Common myeloid progenitor, CD34-positive (primary cell): Measurements from ENCODE around the gene KDM2B.

Experiments
- CTCF ChIA-PET: fragments of 350-600 bp; sonication (Branson Sonifier 250); formaldehyde crosslinking; loops from one replicate; lab custom pipeline; 2021; ENCODE audit warnings: antibody characterized with exemption; lab: Charles Lee
- POLR2A ChIA-PET: fragments of 350-600 bp; sonication (Branson Sonifier 250); formaldehyde crosslinking; loops from one replicate; lab custom pipeline; 2021; ENCODE audit warnings: antibody characterized with exemption; lab: Charles Lee
- DNase-seq, 3 donors: peaks; one replicate each; pipeline versions ENCODE4 v3.0.0 to v3.0.0-alpha.2; 2013
- H3K27ac ChIP-seq, 2 experiments: 1 replicate in 1 of 2; 2 replicates in 1 of 2; pipeline ENCODE4 v1.7.0; 2013; ENCODE audit warnings: inconsistent platforms in 2 of 2, low read length in 2 of 2, mild to moderate bottlenecking in 2 of 2, low read depth in 1 of 2, moderate library complexity in 1 of 2; ENCODE audit not compliant: severe bottlenecking in 2 of 2, insufficient read depth in 1 of 2, poor library complexity in 1 of 2
- H3K27me3 ChIP-seq, 5 experiments: replicated peaks in 2 of 5; 1 replicate in 3 of 5; 2 replicates in 2 of 5; pipeline versions ENCODE4 v1.6.1 to v1.7.0; 2013; ENCODE audit warnings: low read length in 4 of 5, mild to moderate bottlenecking in 2 of 5, moderate library complexity in 2 of 5, inconsistent platforms in 1 of 5; ENCODE audit not compliant: insufficient read depth in 5 of 5, control insufficient read depth in 4 of 5
- H3K36me3 ChIP-seq, 4 experiments: 1 replicate in 2 of 4; 2 replicates in 2 of 4; pipeline versions ENCODE4 v1.6.1 to v1.7.0; 2013; ENCODE audit warnings: low read length in 3 of 4, control low read depth in 1 of 4, mild to moderate bottlenecking in 1 of 4; ENCODE audit not compliant: control insufficient read depth in 4 of 4, insufficient read depth in 4 of 4
- H3K4me1 ChIP-seq, 4 experiments: 1 replicate in 3 of 4; 2 replicates in 1 of 4; pipeline versions ENCODE4 v1.6.1 to v1.7.1; 2013; ENCODE audit warnings: low read length in 3 of 4, mild to moderate bottlenecking in 3 of 4, control low read depth in 1 of 4, inconsistent platforms in 1 of 4, moderate library complexity in 1 of 4; ENCODE audit not compliant: control insufficient read depth in 4 of 4, insufficient read depth in 4 of 4; ENCODE audit errors: control extremely low read depth in 1 of 4
- H3K4me3 ChIP-seq, 7 experiments: 1 replicate in 4 of 7; 2 replicates in 3 of 7; pipeline versions ENCODE4 v1.5.1 to v1.7.0; 2013; ENCODE audit warnings: mild to moderate bottlenecking in 7 of 7, low read length in 6 of 7, moderate library complexity in 6 of 7, inconsistent platforms in 2 of 7, low read depth in 2 of 7, control low read depth in 1 of 7; ENCODE audit not compliant: insufficient read depth in 4 of 7, control insufficient read depth in 1 of 7; ENCODE audit errors: extremely low read depth in 1 of 7
- H3K9me3 ChIP-seq, 5 experiments: 1 replicate in 4 of 5; 2 replicates in 1 of 5; pipeline versions ENCODE4 v1.6.1 to v1.7.1; 2013; ENCODE audit warnings: low read length in 4 of 5, mild to moderate bottlenecking in 2 of 5, inconsistent platforms in 1 of 5, low read depth in 1 of 5, moderate library complexity in 1 of 5; ENCODE audit not compliant: control insufficient read depth in 4 of 5, insufficient read depth in 2 of 5; ENCODE audit errors: control extremely low read depth in 1 of 5
- WGBS: methylation state at CpG from one replicate; pipeline ENCODE4 v1.1.5; 2013; ENCODE audit not compliant: insufficient coverage; 5-methylcytosine and 5-hydroxymethylcytosine counted together

KDM2B gene

DNA sequence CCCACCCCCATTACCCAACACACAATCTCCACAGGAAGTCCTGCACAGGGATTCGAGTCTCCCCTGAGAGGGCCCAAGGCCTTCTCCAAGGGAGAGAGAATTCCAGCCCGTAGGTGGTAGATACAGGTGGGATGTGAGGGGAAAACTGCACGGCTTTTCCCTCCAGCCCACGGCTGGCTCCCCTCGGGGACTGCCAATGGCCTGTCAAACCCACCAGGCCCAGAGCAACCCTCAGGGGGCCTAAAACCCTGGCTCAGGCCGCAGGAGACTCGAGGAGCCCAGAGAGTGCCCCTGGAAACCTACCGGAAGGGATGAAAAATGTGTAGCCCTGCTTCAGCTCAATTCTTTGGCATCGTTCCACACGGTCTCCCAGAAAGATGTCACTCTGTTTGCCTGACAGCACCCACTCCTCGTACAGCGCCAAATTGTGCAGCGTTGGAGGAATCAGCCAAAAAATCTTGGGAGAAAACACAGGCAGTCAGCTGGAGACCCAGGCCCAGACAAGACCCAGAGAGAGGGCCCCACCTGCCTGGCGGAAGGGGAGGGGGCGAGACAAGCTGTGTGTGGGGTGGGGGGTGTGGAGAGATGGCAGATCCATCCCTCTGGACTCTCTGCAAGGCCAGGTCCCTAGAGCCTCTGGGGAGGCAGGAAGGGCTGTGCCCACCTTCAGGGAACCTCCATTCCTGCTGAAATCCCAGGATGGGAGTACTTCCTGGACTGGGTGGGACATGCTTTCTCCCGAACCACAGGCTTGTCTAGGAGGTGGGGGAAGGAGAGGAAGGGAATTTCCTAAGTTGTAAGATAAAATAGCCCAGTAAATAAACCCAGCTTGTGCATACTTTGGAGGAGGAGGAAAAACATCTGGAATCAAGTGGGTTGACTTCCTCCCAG is 48.1 kb downstream of the KDM2B start:
- DNase-seq = no peak
- H3K4me1 ChIP-seq = peaks cover 3 to 31% (median 23%) of the 10 kb centered on the region in 4 experiments
- H3K9me3 ChIP-seq = no peaks in the 10 kb centered on the region
- no peak overlapping the region for H3K4me3 ChIP-seq
- H3K36me3 ChIP-seq = peaks cover 0 to 37% (median 22%) of the 10 kb centered on the region in 4 experiments
- no peaks in the 10 kb centered on the region for H3K27me3 ChIP-seq
- WGBS = 93% methylated on average over 12 of the region's 16 CpGs
- CTCF ChIA-PET = interaction anchor here (3.6 kb wide), 1 partner anchor 33 kb away, joined by 12 read pairs; no protein-coding TSS in a partner anchor
- H3K27ac ChIP-seq = no peak overlapping the region
- POLR2A ChIA-PET = no interaction called here

DNA sequence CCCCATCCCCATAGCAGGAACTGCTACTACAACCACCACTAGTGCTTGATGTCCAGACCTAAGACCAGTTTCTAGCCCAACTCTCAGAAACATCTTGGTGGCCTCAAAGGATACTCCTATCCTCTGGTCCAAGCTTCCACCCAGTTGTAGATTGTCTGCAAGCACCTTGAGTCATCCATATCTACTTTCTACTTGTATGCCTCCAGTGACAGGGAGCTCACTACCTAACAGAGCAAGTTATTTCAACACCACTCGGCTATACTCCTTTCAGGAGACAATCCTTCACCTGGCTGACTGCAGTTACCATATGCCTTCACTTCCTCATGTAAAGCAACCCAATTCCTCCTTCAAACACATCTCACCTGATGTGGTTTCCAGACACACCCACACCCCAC is 49.5 kb downstream of the KDM2B start:
- CTCF ChIA-PET = interaction anchor here (1.3 to 3.6 kb wide), 4 partner anchors 10 to 32 kb away, joined by 3 to 12 read pairs (median 4); no protein-coding TSS in a partner anchor
- Histone ChIP-seq H3K4me3 (no peak overlapping the region), H3K4me1 (peaks cover 3 to 18% (median 13%) of the 10 kb centered on the region in 4 experiments), H3K36me3 (peaks cover 0 to 38% (median 23%) of the 10 kb centered on the region in 4 experiments), H3K27me3 (no peaks in the 10 kb centered on the region), H3K27ac (no peak overlapping the region), H3K9me3 (no peaks in the 10 kb centered on the region)
- POLR2A ChIA-PET = no interaction called here
- DNase-seq = no peak
- no CpG with 5 or more reads among the region's 1 CpG for WGBS

DNA sequence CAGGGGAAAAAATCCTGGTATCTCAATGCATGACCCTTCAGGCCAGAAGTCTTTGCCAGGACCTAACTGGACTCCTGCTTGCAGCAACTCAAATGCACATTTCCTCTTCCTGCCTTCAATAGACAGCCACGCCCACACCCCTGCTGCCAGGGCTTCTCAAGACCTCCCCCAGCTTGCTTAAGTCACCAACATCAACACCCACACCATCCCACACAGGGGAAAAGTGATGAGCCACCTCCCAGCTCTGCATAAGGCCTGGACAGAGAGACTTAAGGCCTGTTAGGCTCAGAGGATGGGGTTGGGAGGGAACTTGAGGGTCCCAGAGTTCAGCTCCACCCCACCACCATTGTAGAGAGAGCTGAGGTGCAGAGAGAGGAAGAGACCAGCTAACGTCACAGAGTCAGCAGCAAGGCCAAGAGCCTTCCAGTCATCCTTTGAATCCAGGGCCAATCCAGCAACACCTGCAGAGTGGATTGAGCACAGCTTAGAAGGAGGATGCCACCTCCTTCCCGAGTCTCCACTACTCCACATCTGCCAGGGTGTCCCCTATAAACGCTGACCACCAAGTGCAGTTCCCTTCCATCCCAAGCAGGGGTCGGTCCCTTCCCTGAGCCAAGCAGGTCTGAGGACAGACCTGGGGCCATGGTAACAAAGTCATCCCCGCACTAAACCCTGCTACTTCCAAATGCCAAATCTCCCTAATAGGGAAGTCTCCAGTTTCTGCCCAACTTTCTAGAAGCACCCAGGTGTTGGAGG is 50.0 kb downstream of the KDM2B start:
- peak; percentile 56 to 81 (median 77) for DNase-seq
- H3K27ac ChIP-seq = no peak overlapping the region
- ChIA-PET POLR2A (interaction anchor here (1.0 kb wide), 1 partner anchor 32 kb away, joined by 3 read pairs; no protein-coding TSS in a partner anchor), CTCF (interaction anchor here (1.3 to 1.6 kb wide), 3 partner anchors 9 to 13 kb away, joined by 3 to 4 read pairs (median 4); no protein-coding TSS in a partner anchor)
- peaks cover 0 to 38% (median 24%) of the 10 kb centered on the region in 4 experiments for H3K36me3 ChIP-seq
- WGBS = 83% methylated on average over 5 of the region's 6 CpGs
- no peaks in the 10 kb centered on the region for H3K9me3 ChIP-seq
- no peak overlapping the region for H3K4me3 ChIP-seq
- peaks cover 3 to 12% (median 7%) of the 10 kb centered on the region in 4 experiments for H3K4me1 ChIP-seq
- no peaks in the 10 kb centered on the region for H3K27me3 ChIP-seq

DNA sequence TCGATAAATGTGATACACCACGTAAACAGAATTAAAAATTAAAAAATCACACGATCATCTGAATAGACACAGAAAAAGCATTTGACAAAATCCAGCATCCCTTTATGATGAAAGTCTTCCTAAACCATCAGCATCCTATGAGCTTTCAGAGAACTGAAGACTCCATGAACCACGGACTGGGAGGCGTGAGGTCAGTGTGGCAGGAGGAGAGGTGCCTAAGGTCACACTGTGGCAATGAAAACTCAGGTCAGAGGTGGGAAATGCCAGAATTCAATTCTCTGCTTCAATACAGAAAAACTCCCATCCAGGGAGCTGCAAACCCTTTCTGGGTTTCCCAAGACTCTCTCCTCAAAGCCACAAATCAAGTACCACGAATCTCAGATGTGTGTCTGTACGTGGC is 51.6 kb downstream of the KDM2B start:
- POLR2A ChIA-PET = no interaction called here
- no peak overlapping the region for H3K4me3 ChIP-seq
- H3K36me3 ChIP-seq = peaks cover 0 to 49% (median 29%) of the 10 kb centered on the region in 4 experiments

DNA sequence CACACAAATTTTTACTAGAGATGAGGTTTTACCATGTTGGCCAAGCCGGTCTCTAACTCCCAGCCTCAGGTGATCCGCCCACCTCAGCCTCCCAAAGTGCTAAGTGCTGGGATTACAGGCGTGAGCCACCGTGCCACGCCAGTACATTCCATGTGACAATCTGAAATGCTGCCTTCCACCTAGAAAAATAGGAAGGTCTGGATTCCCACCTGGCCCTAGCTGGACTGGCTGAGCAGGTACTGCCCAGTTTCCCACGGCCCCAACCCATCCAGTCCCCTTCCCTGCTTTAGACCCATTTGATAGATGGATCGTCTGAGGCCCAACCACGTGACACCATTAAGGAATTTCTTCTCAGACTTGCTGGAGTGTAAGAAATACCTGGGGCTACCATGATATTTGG is 55.4 kb downstream of the KDM2B start:
- Histone ChIP-seq H3K27me3 (no peaks in the 10 kb centered on the region), H3K27ac (peak overlapping the region in 1 of 2 experiments; percentile 6), H3K4me3 (no peak overlapping the region), H3K4me1 (peaks cover under 1 to 2% (median 1%) of the 10 kb centered on the region in 4 experiments), H3K36me3 (peaks cover 0 to 36% (median 23%) of the 10 kb centered on the region in 4 experiments), H3K9me3 (no peaks in the 10 kb centered on the region)
- no peak for DNase-seq
- CTCF ChIA-PET = interaction anchor here (1.4 kb wide), 1 partner anchor 17 kb away, joined by 4 read pairs; no protein-coding TSS in a partner anchor
- WGBS = 100% methylated on average over 6 of the region's 8 CpGs
- POLR2A ChIA-PET = interaction anchor here (0.7 kb wide), 1 partner anchor 21 kb away, joined by 4 read pairs; no protein-coding TSS in a partner anchor

More for the DNA sequence above, 51.6 kb downstream of the KDM2B start:
- WGBS = 98% methylated on average over 5 of the region's 7 CpGs
- no peak for DNase-seq
- CTCF ChIA-PET = no interaction called here
- Histone ChIP-seq H3K9me3 (no peaks in the 10 kb centered on the region), H3K27me3 (no peaks in the 10 kb centered on the region), H3K4me1 (peaks cover 3 to 8% (median 5%) of the 10 kb centered on the region in 4 experiments), H3K27ac (no peak overlapping the region)

DNA sequence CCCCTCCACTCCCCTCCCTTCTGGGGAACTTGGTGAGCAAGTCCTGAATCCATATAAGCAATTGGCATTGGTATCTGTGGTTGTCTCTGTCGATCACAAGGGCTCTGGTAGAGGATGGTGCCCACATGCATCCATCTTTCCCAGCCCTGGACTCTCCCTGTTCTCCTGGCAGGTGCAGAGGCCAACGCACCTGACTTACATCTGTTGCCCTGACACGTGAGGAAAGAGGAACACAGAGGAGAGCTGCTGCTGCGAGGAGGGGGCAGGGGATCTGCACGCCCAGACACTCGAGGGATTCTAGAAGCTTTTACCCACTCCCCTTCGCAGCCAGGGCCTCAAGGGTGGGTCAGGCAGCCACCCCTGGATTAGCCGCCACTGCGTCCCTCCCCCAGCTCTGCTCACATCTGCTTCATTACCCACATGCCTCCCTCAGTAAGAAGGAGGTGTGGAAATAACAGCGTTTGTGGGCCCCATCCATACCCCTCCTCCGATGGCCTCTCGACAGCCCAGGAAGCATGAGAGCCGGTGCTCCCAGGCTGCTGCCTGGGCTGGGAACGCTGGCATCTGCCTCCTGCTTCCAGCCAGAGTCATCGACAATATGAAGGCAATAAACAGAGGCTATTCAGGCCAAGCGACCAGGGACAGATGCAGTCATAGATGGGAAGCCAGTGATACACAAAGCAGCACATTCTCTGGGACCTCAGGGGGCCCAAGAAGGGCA is 56.5 kb downstream of the KDM2B start:
- Histone ChIP-seq H3K27me3 (no peaks in the 10 kb centered on the region), H3K9me3 (no peaks in the 10 kb centered on the region), H3K4me3 (no peak overlapping the region), H3K36me3 (peaks cover 3 to 42% (median 31%) of the 10 kb centered on the region in 4 experiments), H3K27ac (no peak overlapping the region), H3K4me1 (no peaks in the 10 kb centered on the region)
- ChIA-PET POLR2A (no interaction called here), CTCF (interaction anchor here (0.6 kb wide), 1 partner anchor 45 kb away, joined by 3 read pairs; no protein-coding TSS in a partner anchor)
- WGBS = 92% methylated on average over 12 of the region's 16 CpGs
- DNase-seq = no peak
